Measurements from ENCODE around the gene SLC16A7.

DNA sequence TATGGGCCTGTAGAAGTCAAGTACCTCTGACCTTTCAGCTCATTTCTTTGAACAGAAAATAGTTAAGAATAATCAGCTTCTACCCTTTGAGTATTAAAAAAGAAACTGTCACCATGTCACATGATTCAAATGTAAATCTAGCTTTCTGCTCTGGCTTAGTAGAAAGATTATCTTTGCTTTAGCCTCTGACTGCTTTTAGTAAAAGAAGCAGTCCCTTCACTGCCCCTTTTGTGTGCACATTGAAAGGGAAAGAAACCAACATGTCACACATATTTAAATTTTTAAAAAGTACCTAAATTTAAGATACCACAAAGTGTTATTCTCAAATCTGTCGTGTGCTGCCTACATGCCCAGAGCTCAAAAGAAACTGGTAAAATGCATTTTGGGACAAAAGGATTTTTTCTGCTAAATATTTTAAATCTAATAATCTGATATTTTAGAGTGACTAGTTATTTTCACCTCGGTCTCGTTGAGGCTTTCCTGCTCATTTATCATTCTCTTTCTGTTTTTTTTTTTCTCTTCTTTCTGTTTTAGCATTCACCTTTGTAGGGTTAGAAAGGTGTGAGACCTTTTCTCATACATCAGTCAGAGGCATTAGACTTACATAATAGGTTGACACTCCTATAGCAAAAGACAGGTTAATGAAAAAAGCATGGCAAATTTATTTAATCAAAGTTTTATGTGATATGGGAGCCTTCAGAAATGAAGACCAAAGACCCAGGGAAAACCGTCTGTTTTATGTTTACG, 41.3 kb downstream of the SLC16A7 start:
- TF ChIP-seq POLR2A (IDR thresholded peaks at IDR 0.05) = no peak
- TF ChIP-seq, protein P1, sequence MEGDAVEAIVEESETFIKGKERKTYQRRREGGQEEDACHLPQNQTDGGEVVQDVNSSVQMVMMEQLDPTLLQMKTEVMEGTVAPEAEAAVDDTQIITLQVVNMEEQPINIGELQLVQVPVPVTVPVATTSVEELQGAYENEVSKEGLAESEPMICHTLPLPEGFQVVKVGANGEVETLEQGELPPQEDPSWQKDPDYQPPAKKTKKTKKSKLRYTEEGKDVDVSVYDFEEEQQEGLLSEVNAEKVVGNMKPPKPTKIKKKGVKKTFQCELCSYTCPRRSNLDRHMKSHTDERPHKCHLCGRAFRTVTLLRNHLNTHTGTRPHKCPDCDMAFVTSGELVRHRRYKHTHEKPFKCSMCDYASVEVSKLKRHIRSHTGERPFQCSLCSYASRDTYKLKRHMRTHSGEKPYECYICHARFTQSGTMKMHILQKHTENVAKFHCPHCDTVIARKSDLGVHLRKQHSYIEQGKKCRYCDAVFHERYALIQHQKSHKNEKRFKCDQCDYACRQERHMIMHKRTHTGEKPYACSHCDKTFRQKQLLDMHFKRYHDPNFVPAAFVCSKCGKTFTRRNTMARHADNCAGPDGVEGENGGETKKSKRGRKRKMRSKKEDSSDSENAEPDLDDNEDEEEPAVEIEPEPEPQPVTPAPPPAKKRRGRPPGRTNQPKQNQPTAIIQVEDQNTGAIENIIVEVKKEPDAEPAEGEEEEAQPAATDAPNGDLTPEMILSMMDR (IDR thresholded peaks at IDR 0.05) = no peak
